H9 (cell line): ENCODE data around the gene ERN1. TPM values are rescaled to one million over a fixed set of nuclear protein-coding genes. Genes with fewer than 3 reads are reported as not detected.

Source experiments
- DNase-seq: peaks from one replicate; pipeline ENCODE4 v3.0.0-alpha.2; 2017
- H2AFZ ChIP-seq: one replicate; pipeline ENCODE4 v1.6.1; 2013; ENCODE audit warnings: mild to moderate bottlenecking, low read length, control low read depth, moderate library complexity
- H2AK5ac ChIP-seq: 2 replicates; pipeline ENCODE4 v1.6.1; 2013; ENCODE audit warnings: low read length, control low read depth, mixed read lengths; ENCODE audit not compliant: insufficient read length
- H2BK120ac ChIP-seq: one replicate; pipeline ENCODE4 v1.6.1; 2013; ENCODE audit warnings: low read depth, mild to moderate bottlenecking, low read length, control low read depth, inconsistent platforms; ENCODE audit not compliant: poor library complexity, severe bottlenecking
- H2BK12ac ChIP-seq: 2 replicates; pipeline ENCODE4 v1.6.1; 2013; ENCODE audit warnings: low read length, control low read depth, mixed read lengths, low read depth; ENCODE audit not compliant: insufficient read length
- H2BK15ac ChIP-seq: 2 replicates; pipeline ENCODE4 v1.6.1; 2013; ENCODE audit warnings: low read depth, low read length, control low read depth
- H2BK20ac ChIP-seq: one replicate; pipeline ENCODE4 v1.6.1; 2013; ENCODE audit warnings: low read depth, mild to moderate bottlenecking, low read length, control low read depth, inconsistent platforms; ENCODE audit not compliant: poor library complexity, severe bottlenecking
- H2BK5ac ChIP-seq: 2 replicates; pipeline ENCODE4 v1.6.1; 2013; ENCODE audit warnings: low read length, control low read depth, mixed read lengths; ENCODE audit not compliant: insufficient read length
- H3K14ac ChIP-seq: 2 replicates; pipeline ENCODE4 v1.6.1; 2013; ENCODE audit warnings: low read length, control low read depth; ENCODE audit not compliant: insufficient read depth
- H3K18ac ChIP-seq: 2 replicates; pipeline ENCODE4 v1.6.1; 2013; ENCODE audit warnings: low read depth, mild to moderate bottlenecking, mixed read lengths, low read length, control low read depth; ENCODE audit not compliant: insufficient read length
- H3K23ac ChIP-seq: 2 replicates; pipeline ENCODE4 v1.6.1; 2013; ENCODE audit warnings: low read length, control low read depth, mixed read lengths, low read depth; ENCODE audit not compliant: insufficient read length
- H3K23me2 ChIP-seq: 2 replicates; pipeline ENCODE4 v1.6.1; 2013; ENCODE audit warnings: low read depth, mild to moderate bottlenecking, mixed read lengths, low read length, control low read depth; ENCODE audit not compliant: insufficient read length, poor library complexity, severe bottlenecking
- H3K27ac ChIP-seq: 2 replicates; pipeline ENCODE4 v1.5.1; 2013; ENCODE audit warnings: low read length, control low read depth, mixed read lengths, low read depth; ENCODE audit not compliant: insufficient read length
- H3K27me3 ChIP-seq: 2 replicates; pipeline ENCODE4 v1.6.1; 2013; ENCODE audit warnings: low read length, control low read depth, inconsistent platforms; ENCODE audit not compliant: insufficient read depth
- H3K4ac ChIP-seq: 2 replicates; pipeline ENCODE4 v1.6.1; 2013; ENCODE audit warnings: low read depth, mild to moderate bottlenecking, control low read depth, inconsistent platforms, low read length, moderate library complexity
- H3K4me1 ChIP-seq: 2 replicates; pipeline ENCODE4 v1.6.1; 2013; ENCODE audit warnings: low read length, control low read depth, inconsistent platforms; ENCODE audit not compliant: insufficient read depth
- H3K4me2 ChIP-seq: 2 replicates; pipeline ENCODE4 v1.6.1; 2013; ENCODE audit warnings: low read length, control low read depth, mixed read lengths; ENCODE audit not compliant: insufficient read length, insufficient read depth
- H3K56ac ChIP-seq: 2 replicates; pipeline ENCODE4 v1.6.1; 2013; ENCODE audit warnings: low read depth, mild to moderate bottlenecking, mixed read lengths, low read length, control low read depth; ENCODE audit not compliant: insufficient read length
- H3K79me1 ChIP-seq: 2 replicates; pipeline ENCODE4 v1.6.1; 2013; ENCODE audit warnings: low read depth, mild to moderate bottlenecking, moderate library complexity, low read length, control low read depth, inconsistent platforms; ENCODE audit not compliant: insufficient read depth, poor library complexity, severe bottlenecking
- H3K79me2 ChIP-seq: 2 replicates; pipeline ENCODE4 v1.6.1; 2013; ENCODE audit warnings: low read length, control low read depth, inconsistent platforms; ENCODE audit not compliant: insufficient read depth
- H3K9ac ChIP-seq: 2 replicates; pipeline ENCODE4 v1.6.1; 2013; ENCODE audit warnings: low read length, control low read depth, mixed read lengths; ENCODE audit not compliant: insufficient read length; ENCODE audit errors: extremely low read depth
- H3K9me3 ChIP-seq: one replicate; pipeline ENCODE4 v1.6.1; 2013; ENCODE audit warnings: low read depth, low read length, inconsistent platforms; ENCODE audit not compliant: control insufficient read depth
- H3T11ph ChIP-seq: one replicate; pipeline ENCODE4 v1.6.1; 2013; ENCODE audit warnings: mild to moderate bottlenecking, low read length, control low read depth, inconsistent platforms
- H4K20me1 ChIP-seq: one replicate; pipeline ENCODE4 v1.6.1; 2013; ENCODE audit not compliant: control insufficient read depth, insufficient read length, insufficient read depth
- H4K5ac ChIP-seq: 2 replicates; pipeline ENCODE4 v1.6.1; 2013; ENCODE audit warnings: low read depth, mild to moderate bottlenecking, mixed read lengths, low read length, control low read depth; ENCODE audit not compliant: insufficient read length
- H4K8ac ChIP-seq: replicated peaks from 2 replicates; pipeline ENCODE4 v1.6.1; 2013; ENCODE audit warnings: low read length, control low read depth, mixed read lengths, low read depth; ENCODE audit not compliant: insufficient read length
- H4K91ac ChIP-seq: 2 replicates; pipeline ENCODE4 v1.6.1; 2013; ENCODE audit warnings: low read depth, mild to moderate bottlenecking, moderate library complexity, mixed read lengths, low read length, control low read depth; ENCODE audit not compliant: insufficient read length
- H3K27ac Mint-ChIP-seq, 3 experiments: 2 replicates in 2 of 3; 3 replicates in 1 of 3; pipeline ENCODE4 v1.8.0; 2020 to 2021; ENCODE audit warnings: mixed read lengths in 3 of 3, mild to moderate bottlenecking in 1 of 3, moderate library complexity in 1 of 3
- H3K27me3 Mint-ChIP-seq: 2 replicates; pipeline ENCODE4 v1.8.0; 2021; ENCODE audit warnings: low read depth, mild to moderate bottlenecking, moderate library complexity, mixed read lengths
- H3K36me3 Mint-ChIP-seq, 3 experiments: 2 replicates in 2 of 3; 3 replicates in 1 of 3; pipeline ENCODE4 v1.8.0; 2020 to 2021; ENCODE audit warnings: low read depth in 3 of 3, mixed read lengths in 3 of 3; ENCODE audit not compliant: insufficient read depth in 1 of 3
- H3K4me1 Mint-ChIP-seq, 2 experiments: 2 replicates each; pipeline ENCODE4 v1.8.0; 2020; ENCODE audit warnings: mixed read lengths in 2 of 2
- H3K4me3 Mint-ChIP-seq, 2 experiments: 2 replicates in 1 of 2; 3 replicates in 1 of 2; pipeline ENCODE4 v1.8.0; 2020 to 2021; ENCODE audit warnings: mild to moderate bottlenecking in 2 of 2, mixed read lengths in 2 of 2, moderate library complexity in 1 of 2
- H3K9me3 Mint-ChIP-seq, 2 experiments: 2 replicates in 1 of 2; 3 replicates in 1 of 2; pipeline ENCODE4 v1.8.0; 2020; ENCODE audit warnings: mild to moderate bottlenecking in 2 of 2, mixed read lengths in 2 of 2, moderate library complexity in 1 of 2
- CTCF ChIP-seq: fragments of 200-600 bp; sonication (generic); conservative IDR thresholded peaks from 3 replicates; pipeline ENCODE4 v1.8.0; 2021; ENCODE audit warnings: antibody characterized with exemption, mild to moderate bottlenecking
- WGBS: extraction: QIAGEN DNeasy Blood & Tissue Kit; methylation state at CpG from one replicate; pipeline ENCODE4 v1.1.7; 2013; ENCODE audit warnings: missing lambda C conversion rate, low lambda C conversion rate, mixed read lengths; ENCODE audit not compliant: insufficient read length; ENCODE audit errors: extremely low coverage; 5-methylcytosine and 5-hydroxymethylcytosine counted together
- total RNA-seq: library from RNA; stranded (reverse); gene quantifications from 2 replicates; pipeline ENCODE4 v1.2.1, GENCODE V29; 2021

Gene ERN1
- total RNA-seq, 1 experiment from 2014 or later, result 5.0 TPM

- Histone ChIP-seq H3K23me2 (no peaks in the 10 kb centered on the region), H3K56ac (no peak overlapping the region), H3K27me3 (no peaks in the 10 kb centered on the region), H4K8ac (no peak overlapping the region), H2BK5ac (no peak overlapping the region), H2BK12ac (no peak overlapping the region), H2AFZ (no peak overlapping the region), H2BK120ac (no peak overlapping the region), H3K18ac (no peak overlapping the region), H3K79me1 (no peaks in the 10 kb centered on the region), H4K20me1 (no peaks in the 10 kb centered on the region), H3K27ac (no peak overlapping the region), H3K9me3 (no peaks in the 10 kb centered on the region), H2AK5ac (no peak overlapping the region), H3K4ac (no peak overlapping the region), H3K9ac (no peak overlapping the region), H2BK20ac (no peak overlapping the region), H3T11ph (no peak overlapping the region), H2BK15ac (no peak overlapping the region), H3K79me2 (no peaks in the 10 kb centered on the region), H3K23ac (no peak overlapping the region), H3K4me1 (no peaks in the 10 kb centered on the region), H4K91ac (no peak overlapping the region), H3K4me2 (no peak overlapping the region), H3K14ac (no peak overlapping the region), H4K5ac (no peak overlapping the region)
- no CpG with 5 or more reads among the region's 7 CpGs for WGBS
- H3K4me1 Mint-ChIP-seq, result no peaks in the 10 kb centered on the region; a peak in 1 of 4 replicates
- TF ChIP-seq CTCF, result no peak
- H3K36me3 Mint-ChIP-seq, result no peaks in the 10 kb centered on the region
- no peaks in the 10 kb centered on the region for H3K27me3 Mint-ChIP-seq
- no peak for DNase-seq
- H3K9me3 Mint-ChIP-seq, result no peaks in the 10 kb centered on the region
- no peak overlapping the region for H3K27ac Mint-ChIP-seq
- no peak overlapping the region for H3K4me3 Mint-ChIP-seq
Observed at GRCh38 chr17:64102627-64103390, 27.1 kb downstream of the ERN1 start.
